Measurements from ENCODE around the gene LCN10.

- TF ChIP-seq CTCF (IDR thresholded peaks at IDR 0.05) (no peak), POLR2AphosphoS5 (IDR thresholded peaks at IDR 0.05; ENCODE audit: insufficient read depth in 1 of 2, low read depth in 1 of 2) (no peak), POLR2A (IDR thresholded peaks at IDR 0.05) (no peak)
Observed at GRCh38 chr9:136726118-136726517, 16.6 kb downstream of the LCN10 start.

All from vagina (tissue), 2 donors.